Activated naive CD8-positive, alpha-beta T cell (primary cell): ENCODE data around the gene RAB21.

Experiments
- H3K27ac Mint-ChIP-seq: one replicate; pipeline ENCODE4 v1.8.0; 2021; ENCODE audit warnings: mixed read lengths
- H3K27me3 Mint-ChIP-seq: one replicate; pipeline ENCODE4 v1.8.0; 2021; ENCODE audit warnings: mixed read lengths
- H3K36me3 Mint-ChIP-seq: one replicate; pipeline ENCODE4 v1.8.0; 2021; ENCODE audit warnings: mixed read lengths
- H3K4me1 Mint-ChIP-seq: one replicate; pipeline ENCODE4 v1.8.0; 2021; ENCODE audit warnings: low read depth, mixed read lengths
- H3K4me3 Mint-ChIP-seq: one replicate; pipeline ENCODE4 v1.8.0; 2021; ENCODE audit warnings: mild to moderate bottlenecking, mixed read lengths
- H3K9me3 Mint-ChIP-seq: one replicate; pipeline ENCODE4 v1.8.0; 2021; ENCODE audit warnings: low read depth, mixed read lengths

Gene RAB21, protein sequence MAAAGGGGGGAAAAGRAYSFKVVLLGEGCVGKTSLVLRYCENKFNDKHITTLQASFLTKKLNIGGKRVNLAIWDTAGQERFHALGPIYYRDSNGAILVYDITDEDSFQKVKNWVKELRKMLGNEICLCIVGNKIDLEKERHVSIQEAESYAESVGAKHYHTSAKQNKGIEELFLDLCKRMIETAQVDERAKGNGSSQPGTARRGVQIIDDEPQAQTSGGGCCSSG

GRCh38 chr12:71754461-71755145, at the start of gene RAB21:
RAB21 (plus strand) TSS chr12:71754863; CDS start chr12:71755130, 267 bp downstream.
- Mint-ChIP-seq H3K4me3 (peak within 1 kb of the TSS; percentile 97), H3K4me1 (peaks cover 41% of the 10 kb centered on the region), H3K27ac (peak within 1 kb of the TSS; percentile 98), H3K27me3 (no peaks in the 10 kb centered on the region), H3K36me3 (peaks cover 20% of the 10 kb centered on the region), H3K9me3 (no peaks in the 10 kb centered on the region)

DNA sequence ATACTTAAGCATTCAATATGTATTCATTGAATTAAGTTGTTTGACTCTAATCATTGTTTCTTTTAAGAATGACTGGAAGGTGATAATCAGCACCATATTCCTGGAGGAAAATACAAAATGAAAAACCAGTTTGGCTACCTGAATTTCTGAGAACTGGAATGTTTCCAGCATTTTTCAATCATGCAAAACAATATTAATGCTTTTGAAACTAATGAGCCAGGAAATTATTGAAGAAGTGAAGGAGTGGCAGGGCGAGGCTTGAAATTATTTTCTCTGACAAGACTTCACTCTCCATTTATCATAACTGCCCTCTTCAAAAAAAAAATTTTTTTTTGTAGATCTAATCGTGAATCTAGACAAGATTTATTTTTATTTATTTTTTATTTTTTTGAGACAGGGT, 49.7 kb upstream of the RAB21 start:
- peaks cover 5% of the 10 kb centered on the region for H3K4me1 Mint-ChIP-seq
- no peaks in the 10 kb centered on the region for H3K9me3 Mint-ChIP-seq
- no peaks in the 10 kb centered on the region for H3K27me3 Mint-ChIP-seq
- no peak overlapping the region for H3K4me3 Mint-ChIP-seq
- H3K27ac Mint-ChIP-seq = no peak overlapping the region
- peaks cover 17% of the 10 kb centered on the region for H3K36me3 Mint-ChIP-seq

- Mint-ChIP-seq H3K27me3 (no peaks in the 10 kb centered on the region), H3K27ac (no peak overlapping the region), H3K4me3 (no peak overlapping the region), H3K4me1 (peaks cover 5% of the 10 kb centered on the region), H3K9me3 (peaks cover 20% of the 10 kb centered on the region), H3K36me3 (peaks cover 29% of the 10 kb centered on the region)
These were observed 46.0 kb upstream of the RAB21 start for GRCh38 chr12:71708658-71709057.

DNA sequence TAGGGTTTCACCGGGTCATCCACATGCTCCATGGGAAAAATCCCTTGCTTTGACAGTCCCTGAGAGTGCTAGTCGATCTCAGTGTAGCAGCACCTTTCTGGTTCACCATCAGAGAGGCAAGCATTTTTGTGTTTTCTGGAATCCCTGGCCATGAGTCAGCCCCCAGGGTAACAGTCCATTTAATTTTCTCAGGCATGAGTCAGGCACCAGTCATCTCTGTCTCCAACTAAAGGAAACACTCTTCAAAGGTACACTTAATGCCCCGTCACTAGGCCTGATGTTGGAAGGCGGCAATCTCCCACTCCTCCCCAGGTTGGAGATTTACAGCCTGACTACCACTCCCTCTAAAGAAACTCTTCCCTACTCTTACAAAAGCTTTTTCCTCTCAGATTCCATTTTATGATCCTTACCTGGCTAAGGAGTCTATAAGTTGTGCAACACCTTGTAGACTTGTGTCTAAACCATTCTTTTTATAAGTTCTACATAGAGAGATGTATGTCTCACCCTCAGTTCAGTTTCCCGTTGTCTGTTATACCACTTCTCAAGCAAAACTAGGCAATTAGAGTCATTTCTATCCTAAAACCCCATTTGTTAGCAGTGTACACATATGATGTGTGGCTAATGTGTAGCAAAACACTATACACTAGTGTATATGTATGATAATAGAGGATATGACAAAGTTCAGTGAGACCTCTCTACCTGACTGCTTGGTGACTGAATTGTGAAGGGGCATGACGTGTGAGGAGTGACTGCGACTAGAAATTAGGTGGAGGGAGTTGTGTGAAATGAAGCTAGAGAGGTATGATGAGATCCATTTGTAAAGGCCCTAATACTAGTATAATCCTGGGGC, 44.2 kb upstream of the RAB21 start:
- Mint-ChIP-seq H3K27me3 (no peaks in the 10 kb centered on the region), H3K27ac (no peak overlapping the region), H3K4me3 (no peak overlapping the region), H3K4me1 (peaks cover 5% of the 10 kb centered on the region), H3K9me3 (peaks cover 34% of the 10 kb centered on the region), H3K36me3 (peaks cover 26% of the 10 kb centered on the region)

GRCh38 chr12:71718611-71719010, 36.1 kb upstream of the RAB21 start:
- Mint-ChIP-seq H3K4me3 (no peak overlapping the region), H3K27ac (no peak overlapping the region), H3K36me3 (no peaks in the 10 kb centered on the region), H3K27me3 (no peaks in the 10 kb centered on the region), H3K9me3 (peaks cover 24% of the 10 kb centered on the region), H3K4me1 (no peaks in the 10 kb centered on the region)

GRCh38 chr12:71719647-71720370, 34.9 kb upstream of the RAB21 start:
- H3K4me1 Mint-ChIP-seq = no peaks in the 10 kb centered on the region
- no peaks in the 10 kb centered on the region for H3K27me3 Mint-ChIP-seq
- H3K36me3 Mint-ChIP-seq = no peaks in the 10 kb centered on the region
- peaks cover 14% of the 10 kb centered on the region for H3K9me3 Mint-ChIP-seq
- H3K27ac Mint-ChIP-seq = no peak overlapping the region
- H3K4me3 Mint-ChIP-seq = no peak overlapping the region

GRCh38 chr12:71721783-71722505, 32.7 kb upstream of the RAB21 start:
- H3K27ac Mint-ChIP-seq = no peak overlapping the region
- no peaks in the 10 kb centered on the region for H3K4me1 Mint-ChIP-seq
- H3K4me3 Mint-ChIP-seq = no peak overlapping the region
- no peaks in the 10 kb centered on the region for H3K36me3 Mint-ChIP-seq
- no peaks in the 10 kb centered on the region for H3K9me3 Mint-ChIP-seq
- H3K27me3 Mint-ChIP-seq = no peaks in the 10 kb centered on the region

DNA sequence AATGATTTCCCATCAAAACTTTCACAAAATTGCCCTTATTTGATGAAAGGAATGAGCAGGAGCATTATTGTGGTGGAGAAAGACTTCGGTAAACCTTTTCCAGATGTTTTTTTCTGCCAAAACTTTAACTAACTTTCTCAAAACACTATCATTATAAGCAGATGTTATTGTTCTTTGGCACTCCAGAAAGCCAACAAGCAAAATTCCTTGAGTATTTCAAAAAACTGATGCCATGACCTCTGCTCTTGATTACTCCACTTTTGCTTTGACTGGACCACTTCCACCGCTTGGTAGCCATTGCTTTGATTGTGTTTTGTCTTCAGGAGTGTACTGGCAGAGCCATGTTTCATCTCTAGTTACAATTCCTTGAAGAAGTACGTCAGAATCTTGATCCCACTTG, 29.7 kb upstream of the RAB21 start:
- no peak overlapping the region for H3K4me3 Mint-ChIP-seq
- H3K27ac Mint-ChIP-seq = no peak overlapping the region
- no peaks in the 10 kb centered on the region for H3K4me1 Mint-ChIP-seq
- H3K27me3 Mint-ChIP-seq = no peaks in the 10 kb centered on the region
- H3K9me3 Mint-ChIP-seq = no peaks in the 10 kb centered on the region
- no peaks in the 10 kb centered on the region for H3K36me3 Mint-ChIP-seq

DNA sequence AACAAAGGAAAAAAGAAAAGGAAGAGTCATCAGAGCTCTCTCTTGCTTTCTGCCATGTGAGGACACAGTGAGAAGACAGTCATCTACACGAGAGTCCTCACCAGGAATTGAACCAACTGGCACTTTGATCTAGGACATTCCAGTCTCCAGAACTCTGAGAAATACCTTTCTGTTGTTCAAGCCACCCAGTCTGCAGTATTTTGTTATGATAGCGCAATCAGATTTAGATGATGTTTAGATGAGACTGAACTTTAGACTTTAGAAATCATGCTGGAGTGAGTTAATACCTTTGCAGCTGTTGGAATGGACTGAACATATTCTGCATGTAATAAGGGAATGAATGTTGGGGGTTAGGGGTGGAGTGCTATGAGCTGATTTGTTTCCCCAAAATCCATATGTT, 28.1 kb upstream of the RAB21 start:
- H3K9me3 Mint-ChIP-seq = no peaks in the 10 kb centered on the region

DNA sequence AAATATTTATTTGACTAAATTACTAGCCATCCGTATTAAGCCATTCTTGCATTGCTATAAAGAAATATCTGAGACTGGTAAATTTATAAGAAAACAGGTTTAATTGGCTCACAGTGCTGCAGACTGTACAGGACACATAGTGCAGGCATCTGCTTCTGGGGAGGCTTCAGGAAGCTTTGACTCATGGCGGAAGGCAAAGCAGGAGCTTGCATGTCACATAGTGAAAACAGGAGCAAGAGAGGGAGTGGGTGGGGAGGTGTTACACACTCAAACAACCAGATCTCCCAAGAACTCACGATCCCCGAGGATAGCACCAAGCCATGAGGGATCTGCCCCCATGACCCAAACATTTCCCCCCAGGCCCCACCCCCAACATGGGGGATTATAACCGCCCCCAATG, 26.7 kb upstream of the RAB21 start:
- Mint-ChIP-seq H3K4me3 (no peak overlapping the region), H3K27me3 (no peaks in the 10 kb centered on the region), H3K36me3 (no peaks in the 10 kb centered on the region), H3K27ac (no peak overlapping the region), H3K4me1 (no peaks in the 10 kb centered on the region), H3K9me3 (no peaks in the 10 kb centered on the region)

More for the DNA sequence above, 28.1 kb upstream of the RAB21 start:
- Mint-ChIP-seq H3K4me1 (no peaks in the 10 kb centered on the region), H3K36me3 (no peaks in the 10 kb centered on the region), H3K27me3 (no peaks in the 10 kb centered on the region), H3K4me3 (no peak overlapping the region), H3K27ac (no peak overlapping the region)

GRCh38 chr12:71730936-71731335, 23.7 kb upstream of the RAB21 start:
- H3K27me3 Mint-ChIP-seq = no peaks in the 10 kb centered on the region
- no peak overlapping the region for H3K27ac Mint-ChIP-seq
- H3K9me3 Mint-ChIP-seq = no peaks in the 10 kb centered on the region
- no peak overlapping the region for H3K4me3 Mint-ChIP-seq
- H3K4me1 Mint-ChIP-seq = no peaks in the 10 kb centered on the region
- no peaks in the 10 kb centered on the region for H3K36me3 Mint-ChIP-seq

DNA sequence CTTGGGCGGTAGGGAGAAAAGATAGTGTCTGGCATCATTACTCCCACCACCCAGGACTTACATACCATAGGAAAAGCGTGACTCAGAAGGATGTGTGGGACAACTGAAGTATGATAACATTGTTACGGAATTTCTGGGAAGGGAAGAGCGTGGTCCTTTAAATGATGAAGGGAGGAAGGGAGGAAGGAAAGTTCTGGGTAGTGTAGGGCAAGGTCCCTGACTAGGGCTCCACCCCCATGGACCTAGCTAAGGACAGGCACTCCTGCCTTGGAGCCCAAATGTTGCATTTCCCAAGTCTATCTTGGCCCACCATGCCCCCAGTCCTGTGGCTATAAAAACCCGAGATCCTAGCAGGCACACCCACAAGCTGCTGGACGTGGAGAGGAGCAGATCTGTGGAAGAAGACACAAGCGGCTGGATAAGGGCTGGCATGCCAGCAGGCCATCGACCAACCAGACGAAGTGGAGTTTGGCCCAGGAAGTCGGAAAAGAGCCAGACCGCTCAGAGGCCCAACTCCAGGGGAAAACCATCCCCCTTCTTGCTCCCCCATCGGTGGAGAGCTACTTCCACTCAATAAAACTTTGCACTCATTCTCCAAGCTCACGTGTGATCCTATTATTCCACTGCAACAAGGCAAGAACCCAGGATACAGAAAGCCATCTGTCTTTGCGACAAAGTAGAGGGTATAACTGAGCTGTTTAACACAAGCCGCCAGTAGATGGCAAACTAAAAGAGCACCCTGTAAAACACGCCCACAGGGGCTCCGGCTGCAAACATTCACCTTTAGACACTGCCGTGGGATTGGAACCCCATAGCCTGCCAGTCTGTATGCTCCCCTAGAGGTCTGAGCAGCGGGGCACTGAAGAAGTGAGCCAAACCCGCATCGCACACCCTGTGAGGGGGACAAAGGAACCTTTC, 23.0 kb upstream of the RAB21 start:
- no peaks in the 10 kb centered on the region for H3K36me3 Mint-ChIP-seq
- no peaks in the 10 kb centered on the region for H3K9me3 Mint-ChIP-seq
- H3K27me3 Mint-ChIP-seq = no peaks in the 10 kb centered on the region
- no peak overlapping the region for H3K27ac Mint-ChIP-seq
- no peaks in the 10 kb centered on the region for H3K4me1 Mint-ChIP-seq
- H3K4me3 Mint-ChIP-seq = no peak overlapping the region

DNA sequence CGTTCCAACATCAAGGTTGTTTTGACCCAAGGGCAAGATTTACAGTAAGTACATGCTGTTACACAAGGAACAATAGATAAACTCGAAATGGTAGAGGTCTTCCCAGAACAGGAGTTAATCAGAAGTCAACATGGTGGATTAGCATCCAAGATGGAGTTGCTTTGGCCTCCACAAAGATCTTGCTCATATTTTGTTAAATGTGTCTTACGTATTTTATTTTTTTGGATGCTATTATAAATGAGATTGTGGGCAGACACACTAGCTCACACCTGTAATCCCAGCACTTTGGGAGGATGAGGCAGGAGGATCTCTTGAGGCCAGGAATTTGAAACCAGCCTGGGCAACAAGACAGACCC, 22.3 kb upstream of the RAB21 start:
- H3K27ac Mint-ChIP-seq = no peak overlapping the region
- H3K27me3 Mint-ChIP-seq = no peaks in the 10 kb centered on the region
- H3K9me3 Mint-ChIP-seq = no peaks in the 10 kb centered on the region
- no peak overlapping the region for H3K4me3 Mint-ChIP-seq
- no peaks in the 10 kb centered on the region for H3K4me1 Mint-ChIP-seq
- H3K36me3 Mint-ChIP-seq = no peaks in the 10 kb centered on the region
